HepG2 (cell line): Measurements from ENCODE around the gene LITAFD. TPM values are rescaled to one million over a fixed set of nuclear protein-coding genes. Genes with fewer than 3 reads are reported as not detected.

Experiments
- MED1 ChIP-seq: sonication (generic); formaldehyde crosslinking; IDR thresholded peaks from 2 replicates; pipeline ENCODE4 v1.4.0; 2020; ENCODE audit warnings: missing genetic modification reagents
- SP4 ChIP-seq: sonication (generic); formaldehyde crosslinking; IDR thresholded peaks from 2 replicates; pipeline ENCODE4 v1.8.1; 2023; ENCODE audit warnings: mild to moderate bottlenecking, missing genetic modification reagents
- ZBTB3 ChIP-seq: sonication (generic); formaldehyde crosslinking; IDR thresholded peaks from 2 replicates; pipeline ENCODE4 v1.4.0; 2020; ENCODE audit warnings: low read depth, mild to moderate bottlenecking, moderate library complexity, missing genetic modification reagents, borderline replicate concordance
- ZBTB7B ChIP-seq: sonication (generic); formaldehyde crosslinking; IDR thresholded peaks from 2 replicates; pipeline ENCODE4 v1.4.0; 2020; ENCODE audit warnings: missing genetic modification reagents
- ZNF558 ChIP-seq: sonication (generic); formaldehyde crosslinking; IDR thresholded peaks from 2 replicates; pipeline ENCODE4 v1.9.0; 2022; ENCODE audit warnings: mild to moderate bottlenecking, missing genetic modification reagents, borderline replicate concordance
- ZNF720 ChIP-seq: sonication (generic); formaldehyde crosslinking; IDR thresholded peaks from 2 replicates; pipeline ENCODE4 v1.4.0; 2020; ENCODE audit warnings: missing genetic modification reagents
- ZNF777 ChIP-seq: sonication (generic); formaldehyde crosslinking; IDR thresholded peaks from 2 replicates; pipeline ENCODE4 v1.4.0; 2020; ENCODE audit warnings: missing genetic modification reagents
- ZSCAN25 ChIP-seq: sonication (generic); formaldehyde crosslinking; IDR thresholded peaks from 2 replicates; pipeline ENCODE4 v1.8.0; 2022; ENCODE audit warnings: mild to moderate bottlenecking, missing genetic modification reagents
- polyA plus RNA-seq, 8 experiments: library from polyadenylated mRNA; depleted of rRNA in 3 of 8; stranded (reverse) in 7 of 8; unstranded in 1 of 8; fragments of >200 nt; fragmentation: Illumina TruSeq in 4 of 8; extraction: Trizol in 4 of 8; gene quantifications; 2 replicates each; pipeline versions ENCODE4 v1.2.1 to v1.2.3, GENCODE V29; 2011 to 2016; ENCODE audit warnings: low read depth in 4 of 8, missing spikeins in 1 of 8, mixed read lengths in 1 of 8; ENCODE audit not compliant: insufficient read depth in 1 of 8
- total RNA-seq, 5 experiments: library from RNA; depleted of rRNA; stranded (reverse); fragments of >200 nt; fragmentation: Illumina TruSeq; extraction: Trizol; gene quantifications; 2 replicates each; pipeline ENCODE4 v1.2.3, GENCODE V29; 2016; ENCODE audit warnings: low read depth in 1 of 5
- TF ChIP-seq, protein P1 (sequence below): sonication (generic); formaldehyde crosslinking; IDR thresholded peaks from 2 replicates; pipeline ENCODE4 v1.9.0; 2021; ENCODE audit warnings: missing genetic modification reagents, borderline replicate concordance
- TF ChIP-seq, protein P2 (sequence below): sonication (generic); formaldehyde crosslinking; IDR thresholded peaks from 2 replicates; pipeline ENCODE4 v1.4.0; 2020; ENCODE audit warnings: missing genetic modification reagents
- TF ChIP-seq, protein P3 (sequence below): sonication (generic); formaldehyde crosslinking; IDR thresholded peaks from 2 replicates; pipeline ENCODE4 v1.5.1; 2020; ENCODE audit warnings: mild to moderate bottlenecking, missing genetic modification reagents, moderate library complexity
- TF ChIP-seq, protein P4 (sequence below): sonication (generic); formaldehyde crosslinking; IDR thresholded peaks from 2 replicates; pipeline ENCODE4 v1.9.0; 2022; ENCODE audit warnings: missing genetic modification reagents, mild to moderate bottlenecking, borderline replicate concordance
- TF ChIP-seq, protein P5 (sequence below): sonication (generic); formaldehyde crosslinking; IDR thresholded peaks from 2 replicates; pipeline ENCODE4 v1.5.1; 2020; ENCODE audit warnings: mild to moderate bottlenecking, moderate library complexity, missing genetic modification reagents
- TF ChIP-seq, protein P6 (sequence below): IDR thresholded peaks from 2 replicates; pipeline ENCODE4 v1.6.1; 2018; ENCODE audit warnings: missing genetic modification reagents

The LITAFD gene
- total and polyA plus RNA-seq, 2 of the 13 experiments (the other 11 are each of a cell fraction or from before 2014, with no cell fraction given), result not detected

DNA sequence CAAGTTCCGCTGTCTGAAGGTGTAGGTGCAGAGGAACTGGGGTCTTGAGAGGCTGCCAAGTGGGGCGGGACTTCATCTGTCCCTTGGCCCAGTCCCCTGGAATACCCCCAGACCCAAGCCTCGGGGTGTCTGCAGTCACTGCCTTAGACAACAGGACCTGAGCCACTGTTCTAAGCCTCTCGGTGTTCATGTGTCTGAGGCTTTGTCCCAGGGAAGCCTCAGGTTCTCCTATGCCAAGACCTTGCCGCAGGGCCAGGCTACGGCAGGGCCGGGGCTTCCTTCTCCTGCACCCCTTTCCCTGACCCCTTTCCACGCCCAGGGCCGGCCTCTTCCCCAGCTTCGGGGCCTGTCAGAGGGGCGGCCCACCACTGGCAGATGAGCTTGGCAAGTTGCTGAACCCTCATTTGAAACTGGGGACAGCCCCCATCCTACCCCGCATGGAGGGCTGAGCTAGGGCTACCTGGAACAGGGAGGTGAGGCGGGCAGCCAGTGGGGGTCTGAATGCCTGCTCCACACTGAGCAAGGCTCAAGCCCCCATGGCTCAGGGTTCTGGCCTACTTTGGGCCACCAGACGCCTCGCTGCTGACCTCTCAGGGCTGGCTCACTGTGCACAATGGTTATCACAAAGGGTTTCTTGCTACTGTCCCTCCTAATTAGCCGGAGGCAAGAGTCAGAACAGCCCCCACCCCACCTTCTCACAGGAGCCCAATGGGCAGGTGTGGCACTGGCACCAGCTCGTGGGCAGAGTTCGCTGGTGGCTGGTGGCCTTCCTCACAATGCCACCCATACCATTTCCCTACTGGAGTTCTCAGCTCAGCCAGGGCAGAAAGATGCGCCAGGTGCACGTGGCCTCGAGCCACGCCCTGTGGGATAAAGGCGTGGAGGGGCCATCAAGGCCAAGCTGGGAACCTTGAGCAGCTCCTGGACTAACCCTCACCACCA lies 7.1 kb downstream of the LITAFD start (continued):
- TF ChIP-seq ZNF777, result peak; percentile 24; the same call in 1 of the 2 replicates
- TF ChIP-seq, protein P1, sequence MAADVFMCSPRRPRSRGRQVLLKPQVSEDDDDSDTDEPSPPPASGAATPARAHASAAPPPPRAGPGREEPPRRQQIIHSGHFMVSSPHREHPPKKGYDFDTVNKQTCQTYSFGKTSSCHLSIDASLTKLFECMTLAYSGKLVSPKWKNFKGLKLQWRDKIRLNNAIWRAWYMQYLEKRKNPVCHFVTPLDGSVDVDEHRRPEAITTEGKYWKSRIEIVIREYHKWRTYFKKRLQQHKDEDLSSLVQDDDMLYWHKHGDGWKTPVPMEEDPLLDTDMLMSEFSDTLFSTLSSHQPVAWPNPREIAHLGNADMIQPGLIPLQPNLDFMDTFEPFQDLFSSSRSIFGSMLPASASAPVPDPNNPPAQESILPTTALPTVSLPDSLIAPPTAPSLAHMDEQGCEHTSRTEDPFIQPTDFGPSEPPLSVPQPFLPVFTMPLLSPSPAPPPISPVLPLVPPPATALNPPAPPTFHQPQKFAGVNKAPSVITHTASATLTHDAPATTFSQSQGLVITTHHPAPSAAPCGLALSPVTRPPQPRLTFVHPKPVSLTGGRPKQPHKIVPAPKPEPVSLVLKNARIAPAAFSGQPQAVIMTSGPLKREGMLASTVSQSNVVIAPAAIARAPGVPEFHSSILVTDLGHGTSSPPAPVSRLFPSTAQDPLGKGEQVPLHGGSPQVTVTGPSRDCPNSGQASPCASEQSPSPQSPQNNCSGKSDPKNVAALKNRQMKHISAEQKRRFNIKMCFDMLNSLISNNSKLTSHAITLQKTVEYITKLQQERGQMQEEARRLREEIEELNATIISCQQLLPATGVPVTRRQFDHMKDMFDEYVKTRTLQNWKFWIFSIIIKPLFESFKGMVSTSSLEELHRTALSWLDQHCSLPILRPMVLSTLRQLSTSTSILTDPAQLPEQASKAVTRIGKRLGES, result no peak
- TF ChIP-seq, protein P2, sequence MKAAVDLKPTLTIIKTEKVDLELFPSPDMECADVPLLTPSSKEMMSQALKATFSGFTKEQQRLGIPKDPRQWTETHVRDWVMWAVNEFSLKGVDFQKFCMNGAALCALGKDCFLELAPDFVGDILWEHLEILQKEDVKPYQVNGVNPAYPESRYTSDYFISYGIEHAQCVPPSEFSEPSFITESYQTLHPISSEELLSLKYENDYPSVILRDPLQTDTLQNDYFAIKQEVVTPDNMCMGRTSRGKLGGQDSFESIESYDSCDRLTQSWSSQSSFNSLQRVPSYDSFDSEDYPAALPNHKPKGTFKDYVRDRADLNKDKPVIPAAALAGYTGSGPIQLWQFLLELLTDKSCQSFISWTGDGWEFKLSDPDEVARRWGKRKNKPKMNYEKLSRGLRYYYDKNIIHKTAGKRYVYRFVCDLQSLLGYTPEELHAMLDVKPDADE, result no peak
- TF ChIP-seq, protein P3, sequence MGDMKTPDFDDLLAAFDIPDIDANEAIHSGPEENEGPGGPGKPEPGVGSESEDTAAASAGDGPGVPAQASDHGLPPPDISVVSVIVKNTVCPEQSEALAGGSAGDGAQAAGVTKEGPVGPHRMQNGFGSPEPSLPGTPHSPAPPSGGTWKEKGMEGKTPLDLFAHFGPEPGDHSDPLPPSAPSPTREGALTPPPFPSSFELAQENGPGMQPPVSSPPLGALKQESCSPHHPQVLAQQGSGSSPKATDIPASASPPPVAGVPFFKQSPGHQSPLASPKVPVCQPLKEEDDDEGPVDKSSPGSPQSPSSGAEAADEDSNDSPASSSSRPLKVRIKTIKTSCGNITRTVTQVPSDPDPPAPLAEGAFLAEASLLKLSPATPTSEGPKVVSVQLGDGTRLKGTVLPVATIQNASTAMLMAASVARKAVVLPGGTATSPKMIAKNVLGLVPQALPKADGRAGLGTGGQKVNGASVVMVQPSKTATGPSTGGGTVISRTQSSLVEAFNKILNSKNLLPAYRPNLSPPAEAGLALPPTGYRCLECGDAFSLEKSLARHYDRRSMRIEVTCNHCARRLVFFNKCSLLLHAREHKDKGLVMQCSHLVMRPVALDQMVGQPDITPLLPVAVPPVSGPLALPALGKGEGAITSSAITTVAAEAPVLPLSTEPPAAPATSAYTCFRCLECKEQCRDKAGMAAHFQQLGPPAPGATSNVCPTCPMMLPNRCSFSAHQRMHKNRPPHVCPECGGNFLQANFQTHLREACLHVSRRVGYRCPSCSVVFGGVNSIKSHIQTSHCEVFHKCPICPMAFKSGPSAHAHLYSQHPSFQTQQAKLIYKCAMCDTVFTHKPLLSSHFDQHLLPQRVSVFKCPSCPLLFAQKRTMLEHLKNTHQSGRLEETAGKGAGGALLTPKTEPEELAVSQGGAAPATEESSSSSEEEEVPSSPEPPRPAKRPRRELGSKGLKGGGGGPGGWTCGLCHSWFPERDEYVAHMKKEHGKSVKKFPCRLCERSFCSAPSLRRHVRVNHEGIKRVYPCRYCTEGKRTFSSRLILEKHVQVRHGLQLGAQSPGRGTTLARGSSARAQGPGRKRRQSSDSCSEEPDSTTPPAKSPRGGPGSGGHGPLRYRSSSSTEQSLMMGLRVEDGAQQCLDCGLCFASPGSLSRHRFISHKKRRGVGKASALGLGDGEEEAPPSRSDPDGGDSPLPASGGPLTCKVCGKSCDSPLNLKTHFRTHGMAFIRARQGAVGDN (CRISPR knock-in tag), result 0 out of 2 replicates have a peak, but pooled peaks have one; percentile 23
- TF ChIP-seq, protein P4, sequence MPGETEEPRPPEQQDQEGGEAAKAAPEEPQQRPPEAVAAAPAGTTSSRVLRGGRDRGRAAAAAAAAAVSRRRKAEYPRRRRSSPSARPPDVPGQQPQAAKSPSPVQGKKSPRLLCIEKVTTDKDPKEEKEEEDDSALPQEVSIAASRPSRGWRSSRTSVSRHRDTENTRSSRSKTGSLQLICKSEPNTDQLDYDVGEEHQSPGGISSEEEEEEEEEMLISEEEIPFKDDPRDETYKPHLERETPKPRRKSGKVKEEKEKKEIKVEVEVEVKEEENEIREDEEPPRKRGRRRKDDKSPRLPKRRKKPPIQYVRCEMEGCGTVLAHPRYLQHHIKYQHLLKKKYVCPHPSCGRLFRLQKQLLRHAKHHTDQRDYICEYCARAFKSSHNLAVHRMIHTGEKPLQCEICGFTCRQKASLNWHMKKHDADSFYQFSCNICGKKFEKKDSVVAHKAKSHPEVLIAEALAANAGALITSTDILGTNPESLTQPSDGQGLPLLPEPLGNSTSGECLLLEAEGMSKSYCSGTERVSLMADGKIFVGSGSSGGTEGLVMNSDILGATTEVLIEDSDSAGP (CRISPR knock-in tag), result peak; percentile 16; the same call in 1 of the 2 replicates
- TF ChIP-seq MED1, result 0 out of 2 replicates have a peak, but pooled peaks have one; percentile 19
- no peak for TF ChIP-seq ZNF558 (CRISPR knock-in tag)
- TF ChIP-seq ZBTB3 (CRISPR knock-in tag), result no peak
- no peak for TF ChIP-seq SP4 (CRISPR knock-in tag)
- TF ChIP-seq ZBTB7B (CRISPR knock-in tag), result no peak
- TF ChIP-seq, protein P5, sequence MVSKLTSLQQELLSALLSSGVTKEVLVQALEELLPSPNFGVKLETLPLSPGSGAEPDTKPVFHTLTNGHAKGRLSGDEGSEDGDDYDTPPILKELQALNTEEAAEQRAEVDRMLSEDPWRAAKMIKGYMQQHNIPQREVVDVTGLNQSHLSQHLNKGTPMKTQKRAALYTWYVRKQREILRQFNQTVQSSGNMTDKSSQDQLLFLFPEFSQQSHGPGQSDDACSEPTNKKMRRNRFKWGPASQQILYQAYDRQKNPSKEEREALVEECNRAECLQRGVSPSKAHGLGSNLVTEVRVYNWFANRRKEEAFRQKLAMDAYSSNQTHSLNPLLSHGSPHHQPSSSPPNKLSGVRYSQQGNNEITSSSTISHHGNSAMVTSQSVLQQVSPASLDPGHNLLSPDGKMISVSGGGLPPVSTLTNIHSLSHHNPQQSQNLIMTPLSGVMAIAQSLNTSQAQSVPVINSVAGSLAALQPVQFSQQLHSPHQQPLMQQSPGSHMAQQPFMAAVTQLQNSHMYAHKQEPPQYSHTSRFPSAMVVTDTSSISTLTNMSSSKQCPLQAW, result no peak
- no peak for TF ChIP-seq ZSCAN25
- TF ChIP-seq, protein P6, sequence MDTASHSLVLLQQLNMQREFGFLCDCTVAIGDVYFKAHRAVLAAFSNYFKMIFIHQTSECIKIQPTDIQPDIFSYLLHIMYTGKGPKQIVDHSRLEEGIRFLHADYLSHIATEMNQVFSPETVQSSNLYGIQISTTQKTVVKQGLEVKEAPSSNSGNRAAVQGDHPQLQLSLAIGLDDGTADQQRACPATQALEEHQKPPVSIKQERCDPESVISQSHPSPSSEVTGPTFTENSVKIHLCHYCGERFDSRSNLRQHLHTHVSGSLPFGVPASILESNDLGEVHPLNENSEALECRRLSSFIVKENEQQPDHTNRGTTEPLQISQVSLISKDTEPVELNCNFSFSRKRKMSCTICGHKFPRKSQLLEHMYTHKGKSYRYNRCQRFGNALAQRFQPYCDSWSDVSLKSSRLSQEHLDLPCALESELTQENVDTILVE (CRISPR knock-in tag), result no peak
- TF ChIP-seq ZNF720, result no peak
